BLaER1 treated with 17β-estradiol and CSF1 and Interleukin-3, amounts not matched to agents 10 nM and 100 nM (cell line): ENCODE measurements around the gene TP53I13.

Source experiments
- H3K27ac ChIP-seq, 11 experiments: shearing (Covaris generic); formaldehyde crosslinking; 2 replicates each; pipeline ENCODE4 v1.8.1; 2022
- H3K27me3 ChIP-seq, 11 experiments: shearing (Covaris generic); formaldehyde crosslinking; 2 replicates each; pipeline ENCODE4 v1.8.1; 2022
- H3K36me3 ChIP-seq, 11 experiments: shearing (Covaris generic); formaldehyde crosslinking; 2 replicates each; pipeline ENCODE4 v1.8.1; 2022
- H3K4me1 ChIP-seq, 10 experiments: shearing (Covaris generic); formaldehyde crosslinking; 2 replicates each; pipeline ENCODE4 v1.8.1; 2022
- H3K4me2 ChIP-seq, 11 experiments: shearing (Covaris generic); formaldehyde crosslinking; 2 replicates each; pipeline ENCODE4 v1.8.1; 2022
- H3K4me3 ChIP-seq, 10 experiments: shearing (Covaris generic); formaldehyde crosslinking; 2 replicates each; pipeline ENCODE4 v1.8.1; 2022
- H3K9ac ChIP-seq, 11 experiments: shearing (Covaris generic); formaldehyde crosslinking; 2 replicates each; pipeline ENCODE4 v1.8.1; 2022
- H3K9me3 ChIP-seq, 11 experiments: shearing (Covaris generic); formaldehyde crosslinking; replicated peaks in 1 of 11; 2 replicates each; pipeline ENCODE4 v1.8.1; 2022
- H4K20me1 ChIP-seq, 11 experiments: shearing (Covaris generic); formaldehyde crosslinking; 2 replicates each; pipeline ENCODE4 v1.8.1; 2022
- Cebpa-rat ChIP-seq, 11 experiments: shearing (Covaris generic); IDR thresholded peaks; 2 replicates each; pipeline ENCODE4 v1.8.1; 2022

The TP53I13 gene

DNA sequence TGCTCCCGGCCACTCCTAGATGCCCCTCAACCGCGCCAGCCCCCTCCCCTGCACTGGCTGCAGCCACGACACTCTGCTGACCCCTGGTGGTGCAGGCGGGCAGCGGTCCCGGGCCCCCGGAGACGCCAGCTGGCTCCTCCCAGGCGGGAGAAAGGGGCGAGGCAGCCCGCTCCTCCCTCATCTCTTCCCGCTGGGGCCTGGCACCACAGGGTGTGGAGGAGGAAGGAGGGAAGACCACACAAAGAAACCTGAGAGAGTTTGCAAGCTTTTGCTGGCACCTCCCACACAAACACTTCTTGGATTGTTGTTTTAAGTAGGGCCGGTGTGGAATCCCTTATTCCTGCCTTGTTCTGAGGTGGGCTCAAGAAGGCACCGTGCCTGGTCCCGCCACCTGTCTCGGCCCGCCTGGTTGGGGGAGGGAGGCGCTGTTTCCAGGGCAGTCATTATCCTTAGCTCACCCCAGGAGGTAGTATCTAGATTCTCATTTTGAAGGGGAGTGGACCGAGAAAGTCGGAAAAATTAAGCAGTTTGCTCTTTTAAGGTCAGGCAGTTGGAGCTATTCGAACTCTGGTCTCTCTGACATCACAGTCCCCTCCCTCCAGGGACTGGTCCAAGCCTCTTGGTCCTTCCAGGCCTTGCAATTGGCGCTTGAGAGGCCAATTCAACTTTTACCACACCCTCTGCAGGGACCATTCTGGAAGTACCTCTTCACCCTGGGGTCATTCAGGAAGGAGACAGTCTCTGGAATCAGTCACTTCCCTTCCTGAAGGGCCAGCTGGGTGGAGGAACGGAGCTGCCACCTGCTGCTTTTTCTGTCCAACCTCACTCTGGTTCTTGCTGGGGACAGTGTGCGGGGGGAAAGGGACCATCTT lies 23.5 kb downstream of the TP53I13 start:
- Histone ChIP-seq H3K9me3 (no peaks in the 10 kb centered on the region), H3K4me2 (peak overlapping the region; percentile 93 to 100 (median 99)), H3K4me1 (peaks cover 73 to 79% (median 75%) of the 10 kb centered on the region in 10 experiments), H3K36me3 (peaks cover 0 to 6% (median 0%) of the 10 kb centered on the region in 11 experiments; a peak in 2 of 22 replicates), H3K4me3 (peak overlapping the region; percentile 81 to 95 (median 90)), H3K27ac (peak overlapping the region in 9 of 11 experiments; percentile 84 to 91 (median 85); a peak in 18 of 22 replicates), H4K20me1 (peaks cover 8 to 61% (median 51%) of the 10 kb centered on the region in 11 experiments; a peak in 21 of 22 replicates), H3K27me3 (no peaks in the 10 kb centered on the region), H3K9ac (peak overlapping the region in 9 of 11 experiments; percentile 82 to 93 (median 87); a peak in 18 of 22 replicates)
- no peak for TF ChIP-seq Cebpa-rat (IDR thresholded peaks at IDR 0.05)

- H3K9ac ChIP-seq, result peak within 1 kb of the TSS; percentile 69 to 93 (median 87)
- H3K36me3 ChIP-seq, result no peaks in the 10 kb centered on the region
- peaks cover 71 to 79% (median 75%) of the 10 kb centered on the region in 10 experiments for H3K4me1 ChIP-seq
- peak within 1 kb of the TSS; percentile 81 to 95 (median 90) for H3K4me3 ChIP-seq
- no peaks in the 10 kb centered on the region for H3K9me3 ChIP-seq
- peaks cover under 1 to 61% (median 51%) of the 10 kb centered on the region in 11 experiments; a peak in 21 of 22 replicates for H4K20me1 ChIP-seq
- H3K4me2 ChIP-seq, result peak within 1 kb of the TSS; percentile 93 to 100 (median 99)
- H3K27ac ChIP-seq, result peak within 1 kb of the TSS in 9 of 11 experiments; percentile 37 to 91 (median 84); a peak in 18 of 22 replicates
- no peak for TF ChIP-seq Cebpa-rat (IDR thresholded peaks at IDR 0.05)
- H3K27me3 ChIP-seq, result no peaks in the 10 kb centered on the region
These were observed 24.5 kb downstream of the TP53I13 start, which contains the start of gene ANKRD13B for GRCh38 chr17:29592850-29593551. Gene ANKRD13B, plus strand, starts transcription at chr17:29593132. Its CDS starts 490 bp downstream, at chr17:29593622.

DNA sequence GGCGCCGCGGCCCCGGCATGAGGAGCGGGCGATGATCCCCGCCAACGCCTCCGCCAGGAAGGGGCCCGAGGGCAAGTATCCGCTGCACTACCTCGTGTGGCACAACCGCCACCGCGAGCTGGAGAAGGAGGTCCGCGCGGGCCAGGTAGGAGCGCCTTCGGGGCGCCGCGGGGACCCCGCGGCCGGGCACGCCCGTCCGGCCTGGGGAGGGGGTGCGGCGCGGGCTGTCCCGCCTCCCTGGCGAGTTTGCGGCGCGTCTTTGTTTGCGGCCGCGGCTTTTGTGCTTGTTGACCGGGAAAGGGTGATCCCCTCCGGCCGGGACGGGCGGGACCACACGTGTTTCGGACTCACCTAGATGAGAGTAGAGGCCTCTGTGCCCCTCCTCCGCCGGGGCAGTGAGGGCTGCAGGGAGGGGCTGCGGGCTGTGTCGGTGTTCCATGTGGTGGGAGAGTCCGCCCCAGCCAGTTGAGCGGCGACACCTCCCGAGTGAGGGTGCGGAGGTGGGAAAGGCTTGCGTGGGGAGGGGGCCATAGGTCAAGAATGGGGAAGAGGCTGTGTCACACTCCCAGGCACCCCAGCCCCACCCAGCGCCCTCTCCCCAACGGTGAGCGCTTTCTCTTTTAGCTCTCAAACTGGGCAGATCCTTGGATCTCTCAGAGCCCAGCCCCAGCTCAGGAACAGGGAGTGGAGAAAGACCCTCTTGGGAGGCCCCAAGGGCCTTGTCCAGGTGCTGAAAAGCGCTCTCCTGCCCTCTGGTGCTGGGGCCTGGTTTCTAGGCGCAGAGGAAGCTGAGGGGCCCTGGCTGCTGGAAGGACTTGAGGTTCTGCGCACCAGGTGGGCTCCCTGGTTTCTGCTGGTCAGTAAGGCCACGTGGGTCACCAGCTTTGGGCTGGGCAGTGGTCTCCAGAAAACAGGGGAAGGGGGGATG lies 25.4 kb downstream of the TP53I13 start:
- Histone ChIP-seq H3K9me3 (no peaks in the 10 kb centered on the region), H4K20me1 (peaks cover 0 to 60% (median 49%) of the 10 kb centered on the region in 11 experiments; a peak in 19 of 22 replicates), H3K27me3 (no peaks in the 10 kb centered on the region), H3K4me3 (peak overlapping the region; percentile 81 to 95 (median 90)), H3K9ac (peak overlapping the region; percentile 64 to 93 (median 87)), H3K4me1 (peaks cover 69 to 83% (median 79%) of the 10 kb centered on the region in 10 experiments), H3K27ac (peak overlapping the region in 8 of 11 experiments; percentile 53 to 88 (median 80); a peak in 16 of 22 replicates), H3K36me3 (no peaks in the 10 kb centered on the region), H3K4me2 (peak overlapping the region; percentile 91 to 100 (median 99))
- TF ChIP-seq Cebpa-rat (IDR thresholded peaks at IDR 0.05), result no peak

- H3K27ac ChIP-seq, result peak overlapping the region in 5 of 11 experiments; percentile 79 to 88 (median 83); a peak in 8 of 22 replicates
- H3K9ac ChIP-seq, result peak overlapping the region in 7 of 11 experiments; percentile 75 to 93 (median 87); a peak in 15 of 22 replicates
These were observed 26.1 kb downstream of the TP53I13 start for GRCh38 chr17:29594519-29595090.

GRCh38 chr17:29595107-29595942 lies 26.8 kb downstream of the TP53I13 start:
- peak overlapping the region in 4 of 11 experiments; percentile 29 to 93 (median 90); a peak in 4 of 22 replicates for H3K9ac ChIP-seq
- peaks cover 64 to 83% (median 75%) of the 10 kb centered on the region in 10 experiments for H3K4me1 ChIP-seq
- H3K9me3 ChIP-seq, result no peaks in the 10 kb centered on the region
- H3K27me3 ChIP-seq, result no peaks in the 10 kb centered on the region
- TF ChIP-seq Cebpa-rat (IDR thresholded peaks at IDR 0.05), result no peak
- no peak overlapping the region for H3K27ac ChIP-seq
- no peaks in the 10 kb centered on the region for H3K36me3 ChIP-seq
- peaks cover 0 to 71% (median 54%) of the 10 kb centered on the region in 11 experiments; a peak in 19 of 22 replicates for H4K20me1 ChIP-seq
- H3K4me3 ChIP-seq, result peak overlapping the region in 2 of 10 experiments; percentile 93 to 95; a peak in 2 of 20 replicates
- H3K4me2 ChIP-seq, result peak overlapping the region; percentile 24 to 100 (median 99); a peak in 21 of 22 replicates

More at GRCh38 chr17:29594519-29595090, 26.1 kb downstream of the TP53I13 start:
- no peaks in the 10 kb centered on the region for H3K27me3 ChIP-seq
- H3K36me3 ChIP-seq, result no peaks in the 10 kb centered on the region
- TF ChIP-seq Cebpa-rat (IDR thresholded peaks at IDR 0.05), result no peak
- H4K20me1 ChIP-seq, result peaks cover 0 to 64% (median 53%) of the 10 kb centered on the region in 11 experiments; a peak in 19 of 22 replicates
- H3K4me2 ChIP-seq, result peak overlapping the region; percentile 91 to 100 (median 99)
- no peaks in the 10 kb centered on the region for H3K9me3 ChIP-seq
- H3K4me1 ChIP-seq, result peaks cover 69 to 87% (median 79%) of the 10 kb centered on the region in 10 experiments
- peak overlapping the region in 8 of 10 experiments; percentile 81 to 95 (median 91); a peak in 15 of 20 replicates for H3K4me3 ChIP-seq

DNA sequence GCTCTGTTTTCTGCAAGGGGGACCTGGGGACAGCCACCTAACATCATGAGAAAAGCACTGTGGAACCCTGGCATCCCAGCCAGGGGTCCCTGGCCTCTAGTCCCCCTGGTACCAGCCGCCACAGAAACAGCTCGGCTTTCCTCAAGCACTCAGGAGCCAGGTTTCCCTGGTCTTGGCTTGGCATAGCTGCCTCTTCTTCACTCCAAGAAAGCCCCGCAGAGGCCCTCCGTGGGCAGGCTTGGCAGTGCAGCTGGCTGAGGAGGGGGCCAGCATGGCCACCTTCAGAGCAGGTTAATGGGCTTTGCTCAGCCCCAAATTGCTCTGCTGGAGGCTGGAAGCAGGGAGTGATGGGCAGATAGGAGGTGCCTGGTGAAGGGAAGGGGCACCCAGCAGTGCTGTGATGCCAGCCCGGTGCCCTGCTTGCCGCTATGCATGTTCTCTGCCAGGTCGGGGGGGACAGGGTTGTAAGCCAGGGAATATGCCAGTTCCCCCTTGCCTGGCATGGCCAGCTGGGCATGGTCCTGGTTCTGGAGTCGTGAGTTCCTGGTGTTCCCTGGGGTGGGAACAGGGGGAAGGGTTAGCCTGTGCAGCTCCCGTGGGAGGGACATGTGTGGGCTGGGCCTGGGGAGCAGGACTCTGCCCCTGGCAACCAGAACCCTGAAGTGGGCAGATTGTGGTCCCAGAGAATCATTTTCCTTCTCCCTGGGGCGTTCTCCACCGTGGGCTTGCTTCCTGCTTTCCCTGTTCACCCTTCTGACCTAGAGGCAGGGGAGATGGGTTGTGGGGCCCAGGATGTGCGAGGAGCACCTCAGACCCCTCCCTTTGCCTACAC lies 27.7 kb downstream of the TP53I13 start:
- H3K36me3 ChIP-seq, result no peaks in the 10 kb centered on the region
- peak overlapping the region; percentile 24 to 100 (median 99); a peak in 21 of 22 replicates for H3K4me2 ChIP-seq
- no peak overlapping the region for H3K4me3 ChIP-seq
- H3K9ac ChIP-seq, result peak overlapping the region in 6 of 11 experiments; percentile 8 to 88 (median 17); a peak in 7 of 22 replicates
- no peaks in the 10 kb centered on the region for H3K27me3 ChIP-seq
- no peaks in the 10 kb centered on the region for H3K9me3 ChIP-seq
- TF ChIP-seq Cebpa-rat (IDR thresholded peaks at IDR 0.05), result no peak
- H4K20me1 ChIP-seq, result peaks cover 0 to 80% (median 62%) of the 10 kb centered on the region in 11 experiments; a peak in 19 of 22 replicates
- H3K4me1 ChIP-seq, result peaks cover 62 to 83% (median 75%) of the 10 kb centered on the region in 10 experiments
- H3K27ac ChIP-seq, result no peak overlapping the region
